GM23338 (cell line): ENCODE results near the gene DGKB. TPM values are rescaled to one million over a fixed set of nuclear protein-coding genes. Genes with fewer than 3 reads are reported as not detected.

ENCODE experiments used
- ATAC-seq: fragments of 200-7000 bp; cut with Tn5 transposase; 3 replicates; pipeline ENCODE4 v1.9.1; 2020
- DNase-seq: peaks from one replicate; pipeline ENCODE4 v3.0.0-alpha.2; 2015; ENCODE audit warnings: low spot score
- H2AFZ ChIP-seq: fragments of 200-600 bp; sonication (generic); 2 replicates; pipeline ENCODE4 v1.8.0; 2016; ENCODE audit warnings: antibody characterized with exemption, mild to moderate bottlenecking, moderate library complexity
- H3F3A ChIP-seq: fragments of 200-600 bp; sonication (generic); replicated peaks from 2 replicates; pipeline ENCODE4 v1.8.0; 2017; ENCODE audit warnings: antibody characterized with exemption, mixed run types, low read depth
- H3K27ac ChIP-seq: fragments of 200-600 bp; sonication (generic); 2 replicates; pipeline ENCODE4 v1.6.1; 2016; ENCODE audit warnings: low read depth
- H3K27me3 ChIP-seq: fragments of 200-600 bp; sonication (generic); 2 replicates; pipeline ENCODE4 v1.8.0; 2016; ENCODE audit warnings: mild to moderate bottlenecking, mixed run types, moderate library complexity; ENCODE audit not compliant: insufficient read depth
- H3K36me3 ChIP-seq: fragments of 200-600 bp; sonication (generic); 2 replicates; pipeline ENCODE4 v1.8.0; 2016; ENCODE audit warnings: mild to moderate bottlenecking; ENCODE audit not compliant: insufficient read depth
- H3K4me1 ChIP-seq: fragments of 200-600 bp; sonication (generic); 2 replicates; pipeline ENCODE4 v1.8.0; 2016; ENCODE audit warnings: mild to moderate bottlenecking, moderate library complexity; ENCODE audit not compliant: insufficient read depth
- H3K4me2 ChIP-seq: fragments of 200-600 bp; sonication (generic); 2 replicates; pipeline ENCODE4 v1.7.1; 2017; ENCODE audit warnings: mixed run types
- H3K4me3 ChIP-seq: fragments of 200-600 bp; sonication (generic); 2 replicates; pipeline ENCODE4 v1.6.1; 2016; ENCODE audit warnings: mixed run types
- H3K79me2 ChIP-seq: fragments of 200-600 bp; sonication (generic); replicated peaks from 2 replicates; pipeline ENCODE4 v1.8.0; 2017; ENCODE audit warnings: mild to moderate bottlenecking; ENCODE audit not compliant: insufficient read depth
- H3K9me2 ChIP-seq: fragments of 200-600 bp; sonication (generic); 2 replicates; pipeline ENCODE4 v1.8.0; 2017; ENCODE audit not compliant: insufficient read depth
- H4K20me1 ChIP-seq: fragments of 200-600 bp; sonication (generic); replicated peaks from 2 replicates; pipeline ENCODE4 v1.8.0; 2017; ENCODE audit warnings: mild to moderate bottlenecking; ENCODE audit not compliant: insufficient read depth
- H3K27ac Mint-ChIP-seq: 2 replicates; pipeline ENCODE4 v1.8.0; 2020; ENCODE audit warnings: inconsistent platforms, mild to moderate bottlenecking, moderate library complexity, mixed read lengths
- H3K27me3 Mint-ChIP-seq: 3 replicates; pipeline ENCODE4 v1.8.0; 2022; ENCODE audit warnings: low read depth, mild to moderate bottlenecking, moderate library complexity, mixed read lengths, inconsistent platforms; ENCODE audit not compliant: insufficient read depth, poor library complexity
- H3K36me3 Mint-ChIP-seq: 3 replicates; pipeline ENCODE4 v1.8.0; 2021; ENCODE audit warnings: low read depth, mild to moderate bottlenecking, inconsistent platforms, moderate library complexity, mixed read lengths
- H3K4me1 Mint-ChIP-seq: 3 replicates; pipeline ENCODE4 v1.8.0; 2020; ENCODE audit warnings: mild to moderate bottlenecking, inconsistent platforms, mixed read lengths
- H3K4me3 Mint-ChIP-seq: 3 replicates; pipeline ENCODE4 v1.8.0; 2021; ENCODE audit warnings: moderate library complexity, mild to moderate bottlenecking, inconsistent platforms, mixed read lengths
- H3K9me3 Mint-ChIP-seq: 3 replicates; pipeline ENCODE4 v1.8.0; 2020; ENCODE audit warnings: moderate library complexity, mild to moderate bottlenecking, inconsistent platforms, mixed read lengths
- CREB1 ChIP-seq: fragments of 250-450 bp; sonication (Bioruptor Pico); IDR thresholded peaks from 2 replicates; pipeline ENCODE4 v1.5.0; 2020; ENCODE audit warnings: low read depth, mild to moderate bottlenecking, moderate library complexity
- EZH2 ChIP-seq: fragments of 200-600 bp; sonication (generic); IDR thresholded peaks from one replicate; pipeline ENCODE4 v1.8.0; 2017; ENCODE audit warnings: antibody characterized with exemption, mild to moderate bottlenecking, low read depth; ENCODE audit not compliant: unreplicated experiment
- EZH2phosphoT487 ChIP-seq: fragments of 200-600 bp; sonication (generic); IDR thresholded peaks from one replicate; pipeline ENCODE4 v1.8.1; 2018; ENCODE audit warnings: antibody characterized with exemption; ENCODE audit not compliant: unreplicated experiment
- JUNB ChIP-seq: IDR thresholded peaks from one replicate; pipeline ENCODE4 v1.6.1; 2016; ENCODE audit warnings: antibody characterized with exemption; ENCODE audit not compliant: unreplicated experiment
- NANOG ChIP-seq: IDR thresholded peaks from 2 replicates; pipeline ENCODE4 v1.6.1; 2016; ENCODE audit warnings: antibody characterized with exemption, borderline replicate concordance
- POLR2AphosphoS5 ChIP-seq: IDR thresholded peaks from 2 replicates; pipeline ENCODE4 v1.6.1; 2016; ENCODE audit warnings: antibody characterized with exemption, low read depth
- STAT1 ChIP-seq: IDR thresholded peaks from one replicate; pipeline ENCODE4 v1.6.1; 2016; ENCODE audit warnings: antibody characterized with exemption; ENCODE audit not compliant: unreplicated experiment
- ZNF114 ChIP-seq: fragments of 250-450 bp; sonication (Bioruptor Pico); IDR thresholded peaks from 2 replicates; pipeline ENCODE4 v1.5.0; 2020; ENCODE audit warnings: mild to moderate bottlenecking, moderate library complexity
- polyA plus RNA-seq: library from polyadenylated mRNA; unstranded; fragments of >200 nt; fragmentation: Nextera tagmentation; extraction: Ambion mirVana; gene quantifications from 2 replicates; pipeline ENCODE4 v1.2.1, GENCODE V29; 2016
- total RNA-seq: library from RNA; depleted of rRNA; stranded (reverse); fragments of >200 nt; shearing (Covaris generic); gene quantifications from 2 replicates; pipeline ENCODE4 v1.2.3, GENCODE V29; 2014
- TF ChIP-seq, protein P1 (sequence below): IDR thresholded peaks from one replicate; pipeline ENCODE4 v1.6.1; 2018; ENCODE audit warnings: antibody characterized with exemption; ENCODE audit not compliant: unreplicated experiment
- TF ChIP-seq, protein P2 (sequence below), 2 experiments: fragments of 200-600 bp in 1 of 2; sonication (generic) in 1 of 2; conservative IDR thresholded peaks; 2 replicates each; pipeline versions ENCODE4 v1.5.1 to v1.6.1; 2016 to 2017; ENCODE audit warnings: antibody characterized with exemption in 2 of 2, low read depth in 2 of 2, mild to moderate bottlenecking in 2 of 2, moderate library complexity in 1 of 2
- TF ChIP-seq, protein P3 (sequence below): IDR thresholded peaks from 2 replicates; pipeline ENCODE4 v1.6.1; 2016; ENCODE audit warnings: antibody characterized with exemption

The DGKB gene
- total and polyA plus RNA-seq, 2 experiments from 2014 or later, result 4.8 to 11.5 TPM

DNA sequence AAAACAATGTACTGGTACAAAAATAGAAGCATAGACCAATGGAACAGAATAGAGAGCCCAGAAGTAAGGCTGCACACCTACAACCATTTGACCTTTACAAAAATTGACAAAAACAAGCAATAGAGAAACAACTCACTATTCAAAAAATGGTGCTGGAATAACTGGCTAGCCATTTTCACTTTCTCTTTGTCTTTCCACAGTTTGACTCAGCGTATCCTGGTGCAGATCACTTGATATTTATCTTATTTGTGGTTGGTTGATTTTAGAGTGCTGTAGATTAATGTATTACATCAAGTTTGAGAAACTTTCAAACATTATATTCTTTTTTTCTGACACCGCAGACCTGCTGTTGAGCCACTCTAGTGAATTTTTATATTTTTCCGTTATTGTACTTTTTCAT is 381.4 kb downstream of the DGKB start (continued):
- TF ChIP-seq ZNF114 (CRISPR knock-in tag) (no peak), CREB1 (CRISPR knock-in tag) (no peak), STAT1 (no peak), EZH2phosphoT487 (no peak), EZH2 (no peak), POLR2AphosphoS5 (no peak)
- TF ChIP-seq, protein P1, sequence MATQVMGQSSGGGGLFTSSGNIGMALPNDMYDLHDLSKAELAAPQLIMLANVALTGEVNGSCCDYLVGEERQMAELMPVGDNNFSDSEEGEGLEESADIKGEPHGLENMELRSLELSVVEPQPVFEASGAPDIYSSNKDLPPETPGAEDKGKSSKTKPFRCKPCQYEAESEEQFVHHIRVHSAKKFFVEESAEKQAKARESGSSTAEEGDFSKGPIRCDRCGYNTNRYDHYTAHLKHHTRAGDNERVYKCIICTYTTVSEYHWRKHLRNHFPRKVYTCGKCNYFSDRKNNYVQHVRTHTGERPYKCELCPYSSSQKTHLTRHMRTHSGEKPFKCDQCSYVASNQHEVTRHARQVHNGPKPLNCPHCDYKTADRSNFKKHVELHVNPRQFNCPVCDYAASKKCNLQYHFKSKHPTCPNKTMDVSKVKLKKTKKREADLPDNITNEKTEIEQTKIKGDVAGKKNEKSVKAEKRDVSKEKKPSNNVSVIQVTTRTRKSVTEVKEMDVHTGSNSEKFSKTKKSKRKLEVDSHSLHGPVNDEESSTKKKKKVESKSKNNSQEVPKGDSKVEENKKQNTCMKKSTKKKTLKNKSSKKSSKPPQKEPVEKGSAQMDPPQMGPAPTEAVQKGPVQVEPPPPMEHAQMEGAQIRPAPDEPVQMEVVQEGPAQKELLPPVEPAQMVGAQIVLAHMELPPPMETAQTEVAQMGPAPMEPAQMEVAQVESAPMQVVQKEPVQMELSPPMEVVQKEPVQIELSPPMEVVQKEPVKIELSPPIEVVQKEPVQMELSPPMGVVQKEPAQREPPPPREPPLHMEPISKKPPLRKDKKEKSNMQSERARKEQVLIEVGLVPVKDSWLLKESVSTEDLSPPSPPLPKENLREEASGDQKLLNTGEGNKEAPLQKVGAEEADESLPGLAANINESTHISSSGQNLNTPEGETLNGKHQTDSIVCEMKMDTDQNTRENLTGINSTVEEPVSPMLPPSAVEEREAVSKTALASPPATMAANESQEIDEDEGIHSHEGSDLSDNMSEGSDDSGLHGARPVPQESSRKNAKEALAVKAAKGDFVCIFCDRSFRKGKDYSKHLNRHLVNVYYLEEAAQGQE, result no peak

DNA sequence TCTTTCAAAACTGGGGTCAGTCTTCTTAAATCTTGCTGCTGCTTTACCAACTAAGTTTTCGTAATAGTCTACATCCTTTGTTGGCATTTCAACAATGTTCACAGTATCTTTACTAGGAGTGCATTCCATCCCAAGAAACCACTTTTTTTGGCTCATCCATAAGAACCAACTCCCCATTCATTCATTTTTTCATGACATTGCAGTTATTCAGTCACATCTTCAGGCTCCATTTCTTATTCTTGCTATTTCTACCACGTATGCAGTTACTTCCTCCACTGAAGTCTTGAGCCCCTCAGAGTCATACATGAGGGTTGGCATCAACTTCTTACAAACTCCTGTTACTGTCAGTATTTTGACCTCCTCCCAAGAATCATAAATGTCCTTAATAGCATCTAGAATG is 392.3 kb downstream of the DGKB start:
- H3K4me3 Mint-ChIP-seq, result no peak overlapping the region
- Histone ChIP-seq H3F3A (no peaks in the 10 kb centered on the region), H3K9me2 (no peaks in the 10 kb centered on the region), H3K4me2 (no peak overlapping the region), H3K4me1 (no peaks in the 10 kb centered on the region), H2AFZ (no peak overlapping the region), H3K27ac (no peak overlapping the region), H3K27me3 (no peaks in the 10 kb centered on the region), H3K79me2 (no peaks in the 10 kb centered on the region), H4K20me1 (no peaks in the 10 kb centered on the region), H3K36me3 (no peaks in the 10 kb centered on the region), H3K4me3 (no peak overlapping the region)
- peaks cover 12% of the 10 kb centered on the region; the same call in 2 of the 3 replicates for H3K9me3 Mint-ChIP-seq
- H3K27me3 Mint-ChIP-seq, result no peaks in the 10 kb centered on the region
- DNase-seq (no peak), ATAC-seq (no peak)
- peaks cover 4% of the 10 kb centered on the region; the same call in 1 of the 3 replicates for H3K4me1 Mint-ChIP-seq
- peaks cover 6% of the 10 kb centered on the region; the same call in 1 of the 3 replicates for H3K36me3 Mint-ChIP-seq
- TF ChIP-seq NANOG, result no peak
- no peak for TF ChIP-seq POLR2AphosphoS5
- TF ChIP-seq, protein P2, sequence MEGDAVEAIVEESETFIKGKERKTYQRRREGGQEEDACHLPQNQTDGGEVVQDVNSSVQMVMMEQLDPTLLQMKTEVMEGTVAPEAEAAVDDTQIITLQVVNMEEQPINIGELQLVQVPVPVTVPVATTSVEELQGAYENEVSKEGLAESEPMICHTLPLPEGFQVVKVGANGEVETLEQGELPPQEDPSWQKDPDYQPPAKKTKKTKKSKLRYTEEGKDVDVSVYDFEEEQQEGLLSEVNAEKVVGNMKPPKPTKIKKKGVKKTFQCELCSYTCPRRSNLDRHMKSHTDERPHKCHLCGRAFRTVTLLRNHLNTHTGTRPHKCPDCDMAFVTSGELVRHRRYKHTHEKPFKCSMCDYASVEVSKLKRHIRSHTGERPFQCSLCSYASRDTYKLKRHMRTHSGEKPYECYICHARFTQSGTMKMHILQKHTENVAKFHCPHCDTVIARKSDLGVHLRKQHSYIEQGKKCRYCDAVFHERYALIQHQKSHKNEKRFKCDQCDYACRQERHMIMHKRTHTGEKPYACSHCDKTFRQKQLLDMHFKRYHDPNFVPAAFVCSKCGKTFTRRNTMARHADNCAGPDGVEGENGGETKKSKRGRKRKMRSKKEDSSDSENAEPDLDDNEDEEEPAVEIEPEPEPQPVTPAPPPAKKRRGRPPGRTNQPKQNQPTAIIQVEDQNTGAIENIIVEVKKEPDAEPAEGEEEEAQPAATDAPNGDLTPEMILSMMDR (conservative IDR thresholded peaks at IDR 0.05; ENCODE audit: low read depth in 2 of 2), result no peak
- TF ChIP-seq, protein P3, sequence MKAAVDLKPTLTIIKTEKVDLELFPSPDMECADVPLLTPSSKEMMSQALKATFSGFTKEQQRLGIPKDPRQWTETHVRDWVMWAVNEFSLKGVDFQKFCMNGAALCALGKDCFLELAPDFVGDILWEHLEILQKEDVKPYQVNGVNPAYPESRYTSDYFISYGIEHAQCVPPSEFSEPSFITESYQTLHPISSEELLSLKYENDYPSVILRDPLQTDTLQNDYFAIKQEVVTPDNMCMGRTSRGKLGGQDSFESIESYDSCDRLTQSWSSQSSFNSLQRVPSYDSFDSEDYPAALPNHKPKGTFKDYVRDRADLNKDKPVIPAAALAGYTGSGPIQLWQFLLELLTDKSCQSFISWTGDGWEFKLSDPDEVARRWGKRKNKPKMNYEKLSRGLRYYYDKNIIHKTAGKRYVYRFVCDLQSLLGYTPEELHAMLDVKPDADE, result no peak
- TF ChIP-seq STAT1, result no peak
- TF ChIP-seq JUNB, result no peak
- no peak for TF ChIP-seq CREB1 (CRISPR knock-in tag)
- H3K27ac Mint-ChIP-seq, result no peak overlapping the region
